ENCODE results near the gene CDKAL1. TPM values are rescaled to one million over a fixed set of nuclear protein-coding genes. Genes with fewer than 3 reads are reported as not detected.

CDKAL1 gene
- total and polyA plus RNA-seq, 11 donors, result 3.2 to 14.3 (median 9.3) TPM

DNA sequence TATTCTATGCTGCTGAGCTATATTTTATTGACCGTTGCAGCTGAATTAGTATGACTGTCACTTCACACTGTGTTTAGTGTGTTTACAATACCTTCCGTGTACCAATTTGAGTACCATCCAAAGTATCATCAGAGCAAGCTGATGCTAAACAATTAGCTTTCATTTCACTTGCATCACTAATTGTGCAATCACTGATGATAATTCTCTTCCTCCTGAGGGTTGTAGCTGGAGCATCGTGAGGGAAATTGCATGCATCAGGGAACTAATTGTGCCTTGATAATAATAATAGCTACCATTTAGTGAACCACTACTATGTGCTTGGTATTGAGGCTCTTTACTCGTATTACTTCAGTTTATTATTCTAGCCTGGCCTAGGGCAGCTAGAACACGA lies 674.5 kb downstream of the CDKAL1 start:
- DNase-seq, result no peak
- Histone ChIP-seq H3K27ac (no peak overlapping the region), H3K27me3 (no peaks in the 10 kb centered on the region), H3K4me3 (no peak overlapping the region), H3K9me3 (peaks cover 0 to 8% (median 0%) of the 10 kb centered on the region in 12 donors), H3K36me3 (peaks cover 0 to 4% (median 0%) of the 10 kb centered on the region in 9 donors), H3K4me1 (no peaks in the 10 kb centered on the region)
- ATAC-seq, result no peak
- intact Hi-C loops (cut with DNase I), result no loop called here
- TF ChIP-seq, protein P1, sequence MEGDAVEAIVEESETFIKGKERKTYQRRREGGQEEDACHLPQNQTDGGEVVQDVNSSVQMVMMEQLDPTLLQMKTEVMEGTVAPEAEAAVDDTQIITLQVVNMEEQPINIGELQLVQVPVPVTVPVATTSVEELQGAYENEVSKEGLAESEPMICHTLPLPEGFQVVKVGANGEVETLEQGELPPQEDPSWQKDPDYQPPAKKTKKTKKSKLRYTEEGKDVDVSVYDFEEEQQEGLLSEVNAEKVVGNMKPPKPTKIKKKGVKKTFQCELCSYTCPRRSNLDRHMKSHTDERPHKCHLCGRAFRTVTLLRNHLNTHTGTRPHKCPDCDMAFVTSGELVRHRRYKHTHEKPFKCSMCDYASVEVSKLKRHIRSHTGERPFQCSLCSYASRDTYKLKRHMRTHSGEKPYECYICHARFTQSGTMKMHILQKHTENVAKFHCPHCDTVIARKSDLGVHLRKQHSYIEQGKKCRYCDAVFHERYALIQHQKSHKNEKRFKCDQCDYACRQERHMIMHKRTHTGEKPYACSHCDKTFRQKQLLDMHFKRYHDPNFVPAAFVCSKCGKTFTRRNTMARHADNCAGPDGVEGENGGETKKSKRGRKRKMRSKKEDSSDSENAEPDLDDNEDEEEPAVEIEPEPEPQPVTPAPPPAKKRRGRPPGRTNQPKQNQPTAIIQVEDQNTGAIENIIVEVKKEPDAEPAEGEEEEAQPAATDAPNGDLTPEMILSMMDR (IDR thresholded peaks at IDR 0.05), result no peak
- TF ChIP-seq POLR2A (IDR thresholded peaks at IDR 0.05), result no peak
- WGBS, 4 donors, result 83 to 95% (median 93%) methylated on average over 5 of the region's 5 CpGs

DNA sequence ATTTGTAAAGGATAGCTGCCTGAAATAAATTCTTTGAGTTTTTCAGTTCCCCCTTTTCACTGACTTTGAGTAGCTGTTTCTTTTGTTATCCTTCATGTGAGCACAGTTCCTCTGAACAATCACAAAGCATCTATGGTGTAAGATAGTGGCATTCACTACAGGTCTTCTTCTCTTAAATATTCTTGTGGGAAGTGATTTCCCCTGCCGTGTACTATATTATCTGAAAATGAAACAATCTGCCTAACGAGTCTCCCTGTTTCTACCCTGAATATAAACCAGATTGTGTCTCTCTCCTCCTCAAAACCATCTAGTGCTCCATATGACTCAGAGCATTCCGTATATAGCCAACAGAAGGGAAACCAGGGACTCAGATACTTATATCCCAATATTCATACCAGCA lies 679.2 kb downstream of the CDKAL1 start:
- no peak overlapping the region for H3K27ac ChIP-seq

DNA sequence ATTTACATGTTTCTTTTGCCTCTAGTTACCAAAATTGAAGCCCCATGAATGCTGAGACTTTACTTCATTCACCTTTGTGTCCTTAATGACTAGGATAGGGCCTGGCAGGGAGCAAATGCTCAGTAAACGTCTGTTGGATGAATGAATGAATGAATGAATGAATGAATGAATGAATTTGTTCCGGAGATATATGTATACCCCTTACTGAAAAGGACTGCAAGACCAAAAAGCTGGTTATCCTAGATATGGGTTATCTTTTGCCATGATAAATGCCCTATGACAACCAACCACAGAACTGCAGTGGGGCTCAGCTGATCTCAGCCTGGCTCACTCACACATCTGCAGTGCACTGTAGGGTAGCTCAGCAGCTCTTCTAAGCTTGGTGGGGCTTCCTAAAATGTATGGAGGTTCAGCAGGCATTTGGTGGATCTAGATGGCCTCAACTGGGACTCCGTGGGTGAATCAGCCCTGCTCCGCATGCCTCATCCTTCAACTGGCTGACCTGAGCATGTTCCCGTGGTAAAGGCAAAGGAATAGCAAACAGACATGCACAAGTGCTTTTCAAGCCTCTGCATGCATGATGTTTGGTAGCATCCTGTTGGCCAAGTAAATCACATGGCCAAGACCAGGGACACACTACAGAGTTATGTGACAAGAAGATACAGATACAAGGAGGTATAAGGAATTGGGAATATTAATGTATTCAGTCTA lies 680.6 kb downstream of the CDKAL1 start:
- WGBS, 4 donors, result 80 to 97% (median 92%) methylated on average over 5 of the region's 5 CpGs
- Histone ChIP-seq H3K4me3 (no peak overlapping the region), H3K4me1 (no peaks in the 10 kb centered on the region), H3K9me3 (peaks cover 0 to 16% (median 3%) of the 10 kb centered on the region in 12 donors), H3K36me3 (peaks cover 0 to 4% (median 0%) of the 10 kb centered on the region in 9 donors), H3K27me3 (no peaks in the 10 kb centered on the region), H3K27ac (no peak overlapping the region)
- intact Hi-C loops (cut with DNase I), result no loop called here
- DNase-seq (no peak), ATAC-seq (no peak)
- TF ChIP-seq, protein P1 (IDR thresholded peaks at IDR 0.05), result no peak
- TF ChIP-seq POLR2A (IDR thresholded peaks at IDR 0.05), result no peak

More for the DNA sequence above, 679.2 kb downstream of the CDKAL1 start:
- intact Hi-C loops (cut with DNase I), result no loop called here
- WGBS, 4 donors, result 85 to 90% (median 87%) methylated on average over 3 of the region's 3 CpGs
- TF ChIP-seq, protein P1 (IDR thresholded peaks at IDR 0.05), result no peak
- no peak for TF ChIP-seq POLR2A (IDR thresholded peaks at IDR 0.05)
- no peak for ATAC-seq
- H3K4me1 ChIP-seq, result no peaks in the 10 kb centered on the region
- peaks cover 0 to 11% (median 3%) of the 10 kb centered on the region in 12 donors for H3K9me3 ChIP-seq
- no peak overlapping the region for H3K4me3 ChIP-seq
- H3K27me3 ChIP-seq, result no peaks in the 10 kb centered on the region
- peaks cover 0 to 4% (median 0%) of the 10 kb centered on the region in 9 donors for H3K36me3 ChIP-seq
- DNase-seq, result no peak

DNA sequence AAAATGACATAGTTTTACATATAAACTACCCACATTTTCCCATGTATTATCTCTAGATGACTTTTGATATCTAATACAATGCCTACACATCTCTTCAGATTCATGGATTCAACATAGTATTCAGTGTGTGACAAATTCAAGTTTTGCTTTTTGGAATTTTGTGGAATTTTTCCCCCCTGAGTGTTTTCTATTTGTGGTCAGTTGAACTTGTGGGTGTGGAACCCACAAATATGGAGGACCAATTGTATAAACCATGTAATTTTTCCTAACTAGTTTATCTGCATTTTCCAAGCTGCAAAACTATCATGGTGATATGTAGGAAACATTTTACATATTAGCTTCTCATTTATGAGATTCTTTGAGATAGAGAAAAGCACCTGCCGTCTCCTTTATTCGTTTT lies 685.0 kb downstream of the CDKAL1 start:
- Histone ChIP-seq H3K27me3 (no peaks in the 10 kb centered on the region), H3K9me3 (peaks cover 0 to 11% (median 0%) of the 10 kb centered on the region in 12 donors), H3K4me1 (no peaks in the 10 kb centered on the region), H3K36me3 (peaks cover 0 to 6% (median 0%) of the 10 kb centered on the region in 9 donors), H3K4me3 (no peak overlapping the region), H3K27ac (no peak overlapping the region)
- intact Hi-C loops (cut with DNase I), result no loop called here
- DNase-seq (no peak), ATAC-seq (no peak)
- TF ChIP-seq POLR2A (IDR thresholded peaks at IDR 0.05), result no peak
- TF ChIP-seq, protein P1 (IDR thresholded peaks at IDR 0.05), result no peak
- WGBS, 4 donors, result 93 to 99% (median 96%) methylated on average over 2 of the region's 2 CpGs
